Hepatocyte (in vitro differentiated cells): ENCODE measurements around the gene ALK.

Experiments used
- CTCF ChIP-seq: fragments of 200-600 bp; sonication (generic); IDR thresholded peaks from 2 replicates; pipeline ENCODE4 v1.5.1; 2016; ENCODE audit warnings: antibody characterized with exemption, mild to moderate bottlenecking; ENCODE audit not compliant: poor library complexity
- EZH2phosphoT487 ChIP-seq: fragments of 200-600 bp; sonication (generic); IDR thresholded peaks from one replicate; pipeline ENCODE4 v1.6.1; 2018; ENCODE audit warnings: antibody characterized with exemption, mild to moderate bottlenecking, low read depth, moderate library complexity; ENCODE audit not compliant: unreplicated experiment, severe bottlenecking

GRCh38 chr2:29769847-29770246 is 151.5 kb downstream of the ALK start:
- TF ChIP-seq CTCF (no peak), EZH2phosphoT487 (no peak)
